HG02973 (cell line): ENCODE measurements around the gene PIK3CG.
"Not testable (repeated sequence)": the region's sequence is repeated elsewhere in the genome, so short reads cannot be mapped to it uniquely, and the experiment has no call there.

Source experiments
- ATAC-seq: cut with Tn5 transposase; IDR thresholded peaks from one replicate; pipeline ENCODE4 v1.9.1; 2021; ENCODE audit warnings: moderate library complexity; ENCODE audit not compliant: unreplicated experiment

PIK3CG gene

GRCh38 chr7:106865130-106866041 lies at the start of gene PIK3CG:
PIK3CG (plus strand) TSS chr7:106865282; CDS start chr7:106867562, 2,280 bp downstream.
- peak; percentile 65 for ATAC-seq

DNA sequence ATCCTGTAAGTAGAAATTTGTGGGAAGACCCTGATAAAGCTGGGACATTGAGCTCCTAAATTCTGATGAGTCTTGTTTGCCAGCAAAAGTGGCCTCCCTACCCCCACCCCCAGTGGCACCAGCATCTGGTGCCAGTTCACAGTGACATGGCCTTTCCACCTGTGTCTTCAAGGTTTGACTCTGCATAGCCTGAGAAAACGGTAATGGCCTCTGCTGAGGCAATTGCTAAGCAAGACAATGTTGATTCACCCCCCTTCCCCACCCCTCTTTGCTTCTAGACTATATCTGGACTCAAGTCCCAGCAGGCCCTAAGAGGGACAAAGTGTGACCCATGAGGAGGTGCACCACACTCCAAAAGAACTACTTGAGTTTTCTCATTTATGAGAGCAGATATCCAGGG lies 48.0 kb upstream of the PIK3CG start:
- no peak for ATAC-seq

DNA sequence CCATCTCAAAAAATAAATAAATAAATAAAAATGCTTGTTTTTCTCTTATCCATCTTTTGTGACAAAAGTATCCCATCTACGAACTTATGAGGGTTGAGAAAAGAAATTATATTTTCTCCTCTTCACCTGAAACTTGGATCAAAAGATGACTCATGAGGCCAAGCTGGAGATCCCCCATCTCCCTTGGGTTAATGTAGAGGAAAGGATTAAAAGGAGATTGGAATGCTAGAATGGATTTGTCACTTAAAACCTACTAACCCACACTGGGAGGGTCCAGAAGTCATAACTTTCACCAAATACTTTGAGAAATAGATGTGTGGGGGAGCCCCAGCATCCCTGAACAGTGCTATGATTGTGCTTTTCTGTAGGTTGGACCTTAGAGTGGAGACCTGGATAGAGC lies 46.3 kb upstream of the PIK3CG start:
- ATAC-seq, result no peak

DNA sequence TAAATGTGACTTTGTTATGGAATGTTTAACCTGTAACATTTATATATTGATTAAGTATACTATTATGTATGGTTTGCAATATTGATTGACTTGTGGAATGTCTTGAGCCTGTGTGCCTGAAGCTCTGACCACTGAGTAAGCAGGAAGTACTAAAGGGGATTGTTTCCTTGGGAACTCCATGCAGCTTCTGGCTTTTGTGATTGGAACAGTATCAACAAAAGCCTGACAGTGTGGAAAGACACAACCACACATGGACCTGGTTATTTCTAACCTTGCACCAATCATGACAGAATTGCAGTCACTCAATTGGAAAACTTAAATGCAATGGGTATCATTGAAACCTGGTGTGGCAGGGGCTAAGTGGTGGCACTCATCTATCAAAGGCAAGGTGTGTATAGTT lies 45.5 kb upstream of the PIK3CG start:
- no peak for ATAC-seq

- ATAC-seq, result no peak
Measured at GRCh38 chr7:106820321-106821217, 44.5 kb upstream of the PIK3CG start.

- ATAC-seq, result no peak
Measured at GRCh38 chr7:106823631-106824030, 41.5 kb upstream of the PIK3CG start.

GRCh38 chr7:106824458-106824857 lies 40.6 kb upstream of the PIK3CG start:
- ATAC-seq, result no peak

DNA sequence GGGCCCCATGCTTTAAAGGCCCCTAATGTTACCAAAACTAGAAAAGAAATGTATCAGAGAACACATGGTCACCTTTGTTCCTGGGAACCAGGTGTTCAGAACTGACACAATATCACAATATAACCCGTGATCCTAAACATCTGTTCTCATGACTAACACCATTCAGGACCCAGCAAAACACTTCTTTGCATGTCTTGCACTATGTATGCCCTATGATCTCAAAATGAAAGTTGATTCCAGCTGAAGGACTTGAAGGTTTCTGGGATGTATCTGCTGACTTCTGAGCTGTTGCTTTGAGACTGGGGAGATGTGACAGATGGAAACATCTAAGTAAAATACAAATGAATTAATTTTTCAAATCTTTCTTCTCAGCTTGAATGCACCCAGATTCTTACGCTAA lies 37.5 kb upstream of the PIK3CG start:
- no peak for ATAC-seq

DNA sequence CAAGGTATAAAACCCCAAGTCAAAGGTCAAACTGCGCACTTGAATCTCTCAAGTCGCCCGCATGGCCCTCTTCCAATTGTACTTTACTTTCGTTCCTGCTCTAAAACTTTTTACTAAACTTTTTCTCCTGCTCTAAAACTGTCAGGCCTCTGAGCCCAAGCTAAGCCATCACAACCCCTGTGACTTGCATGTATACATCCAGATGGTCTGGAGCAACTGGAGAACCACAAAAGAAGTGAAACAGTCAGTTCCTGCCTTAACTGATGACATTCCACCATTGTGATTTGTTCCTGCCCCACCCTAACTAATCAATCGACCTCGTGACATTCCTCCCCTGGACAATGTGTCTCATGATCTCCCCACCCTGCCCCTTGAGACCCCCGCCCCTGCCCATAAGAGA lies 35.6 kb upstream of the PIK3CG start:
- ATAC-seq, result no peak

DNA sequence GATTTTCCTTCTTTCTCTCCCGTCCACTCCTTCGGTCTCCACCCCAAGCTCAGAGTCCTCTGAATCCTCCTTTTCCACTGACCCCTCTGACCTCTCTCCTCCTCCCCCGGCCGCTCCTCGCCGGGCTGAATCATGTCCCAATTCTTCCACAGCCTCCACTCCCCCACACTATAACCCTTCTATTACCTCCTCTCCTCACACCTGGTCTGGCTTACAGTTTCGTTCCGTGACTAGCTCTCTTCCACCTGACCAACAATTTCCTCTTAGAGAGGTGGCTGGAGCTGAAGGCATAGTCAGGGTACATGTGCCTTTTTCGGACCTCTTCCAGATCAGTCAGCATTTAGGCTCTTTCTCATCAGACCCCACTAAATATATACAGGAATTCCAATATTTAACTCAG lies 34.2 kb upstream of the PIK3CG start:
- not testable (repeated sequence) for ATAC-seq

- ATAC-seq, result no peak
Measured at GRCh38 chr7:106836816-106837215, 28.3 kb upstream of the PIK3CG start.

- no peak for ATAC-seq
Measured at GRCh38 chr7:106839511-106839910, 25.6 kb upstream of the PIK3CG start.

DNA sequence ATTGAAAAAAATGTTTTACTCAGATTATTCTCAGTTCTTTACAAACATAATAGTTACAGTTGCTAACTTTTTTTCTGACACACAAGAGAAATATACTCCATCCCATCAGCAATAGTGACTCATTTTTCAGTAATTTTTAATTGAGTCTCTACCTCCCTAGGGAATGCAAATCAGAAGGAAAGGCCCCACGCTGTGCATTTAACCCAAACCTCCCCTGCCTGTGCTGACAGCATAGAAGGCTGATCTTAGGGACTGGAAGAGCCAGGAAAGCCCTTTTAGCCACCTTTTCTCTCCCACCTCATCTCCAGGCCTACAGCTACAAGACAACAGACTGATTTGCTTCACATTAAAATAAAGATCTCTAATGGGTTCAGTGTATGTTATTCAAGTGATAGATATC lies 24.7 kb upstream of the PIK3CG start:
- ATAC-seq, result no peak

GRCh38 chr7:106841896-106842390 lies 23.1 kb upstream of the PIK3CG start:
- ATAC-seq, result no peak

GRCh38 chr7:106844279-106844997 lies 20.6 kb upstream of the PIK3CG start:
- no peak for ATAC-seq

DNA sequence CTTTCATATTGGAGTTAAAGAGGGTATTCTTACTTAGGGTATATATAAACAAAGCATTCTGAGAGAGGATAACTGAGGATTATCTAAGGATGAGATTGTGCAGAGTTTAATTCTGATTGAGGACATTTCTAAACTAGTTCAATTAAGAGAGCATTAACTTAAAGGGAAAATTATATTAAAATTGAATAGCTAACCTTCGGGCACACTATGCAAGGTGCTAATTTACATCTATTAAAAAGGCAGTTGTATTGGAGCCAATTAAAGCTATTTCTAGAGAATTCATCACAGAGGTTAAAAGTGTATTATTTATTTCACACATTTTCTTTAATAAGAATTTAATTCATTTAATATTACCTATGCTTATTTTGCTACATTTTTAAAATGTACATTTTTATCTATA lies 17.0 kb upstream of the PIK3CG start:
- no peak for ATAC-seq

DNA sequence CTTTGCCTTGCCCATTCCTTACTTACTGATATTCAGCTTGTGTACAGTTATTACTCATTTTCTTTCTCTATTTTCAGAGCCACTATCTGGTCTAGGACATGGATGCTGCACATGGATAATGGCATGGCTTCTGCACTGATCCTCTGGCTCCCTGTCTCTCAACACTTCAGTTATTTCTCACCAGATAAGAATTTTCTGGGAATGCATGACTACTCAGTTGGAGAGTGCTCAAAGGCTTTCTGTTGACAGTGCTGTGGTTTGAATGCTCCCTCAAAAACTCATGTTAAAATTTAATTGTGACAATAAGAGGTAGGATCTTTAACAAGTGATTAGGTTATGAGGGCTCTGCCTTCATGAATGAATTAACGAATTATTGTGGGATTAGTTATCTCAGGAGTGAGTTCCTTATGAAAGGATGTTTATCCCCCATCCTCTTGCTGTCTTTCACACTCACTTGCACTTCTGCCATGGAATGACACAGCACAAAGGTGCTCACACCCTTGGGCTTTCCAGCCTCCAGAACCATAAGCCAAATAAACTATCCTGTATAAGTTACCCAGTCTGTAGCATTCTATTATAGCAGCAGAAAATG lies 16.1 kb upstream of the PIK3CG start:
- no peak for ATAC-seq

GRCh38 chr7:106851632-106852031 lies 13.4 kb upstream of the PIK3CG start:
- not testable (repeated sequence) for ATAC-seq

DNA sequence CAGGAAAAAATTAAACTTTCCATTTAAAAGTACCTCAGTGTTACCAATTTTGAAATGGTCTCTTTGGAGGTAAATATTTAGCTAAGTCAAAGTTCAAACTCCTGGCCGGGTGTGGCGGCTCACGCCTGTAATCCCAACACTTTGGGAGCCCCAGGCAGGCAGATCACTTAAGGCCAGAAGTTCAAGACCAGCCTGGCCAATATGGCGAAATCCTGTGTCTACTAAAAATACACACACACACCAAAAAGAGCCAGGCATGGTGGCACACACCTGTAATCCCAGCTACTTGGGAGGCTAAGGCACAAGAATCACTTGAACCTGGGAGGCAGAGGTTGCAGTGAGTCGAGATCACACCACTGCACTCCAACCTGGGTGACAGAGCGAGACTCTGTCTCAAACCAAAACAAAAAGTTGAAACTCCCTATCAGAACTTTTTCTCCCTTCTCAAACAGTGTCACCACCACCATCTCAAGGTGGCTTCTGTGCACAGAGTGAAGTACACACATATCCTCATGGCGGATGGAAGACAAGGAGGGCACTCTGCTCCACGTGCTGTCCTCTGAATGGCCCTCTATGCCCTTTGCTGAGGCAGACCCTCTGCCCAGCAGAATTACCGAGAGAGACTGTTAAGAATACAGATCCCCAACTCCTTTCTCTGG lies 11.7 kb upstream of the PIK3CG start:
- no peak for ATAC-seq

DNA sequence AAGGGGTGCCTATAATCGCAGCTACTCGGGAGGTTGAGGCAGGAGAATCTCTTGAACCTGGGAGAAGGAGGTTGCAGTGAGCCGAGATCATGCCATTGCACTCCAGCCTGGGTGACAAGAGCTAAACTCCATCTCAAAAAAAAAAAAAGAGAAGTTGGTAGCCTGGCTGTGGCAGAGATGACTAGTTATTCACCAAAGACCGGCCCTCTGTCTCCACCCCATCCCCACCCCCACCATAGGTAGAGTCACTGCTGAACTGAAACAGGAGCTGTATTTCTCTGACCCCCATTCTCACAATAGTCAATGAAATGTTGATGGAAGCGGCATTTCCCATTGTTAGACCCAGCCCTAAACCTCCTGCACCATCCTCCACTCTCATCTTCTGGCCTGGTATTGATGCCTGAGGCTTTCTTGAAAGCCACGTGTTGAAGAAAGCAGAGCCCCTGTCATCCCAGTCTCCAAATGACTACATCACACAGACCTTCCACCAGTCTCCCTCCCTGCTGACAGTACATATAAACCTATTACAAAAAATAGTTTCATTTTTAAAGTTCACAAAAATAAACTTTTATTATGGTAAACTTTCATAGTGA lies 9.4 kb upstream of the PIK3CG start:
- ATAC-seq, result no peak
